ENCODE results near the gene RNF213. TPM values are rescaled to one million over a fixed set of nuclear protein-coding genes. Genes with fewer than 3 reads are reported as not detected.

The RNF213 gene
- total RNA-seq, 1 experiment from 2014 or later, result 70.5 TPM

- ATAC-seq, result no peak
- no peaks in the 10 kb centered on the region for H3K4me1 Mint-ChIP-seq
- no peaks in the 10 kb centered on the region for H3K9me3 Mint-ChIP-seq
- H3K27ac Mint-ChIP-seq, result no peak overlapping the region
- peaks cover 11% of the 10 kb centered on the region for H3K36me3 Mint-ChIP-seq
- no peak overlapping the region for H3K4me3 Mint-ChIP-seq
- DNase-seq (ENCODE audit: low spot score), result no peak
- ChIA-PET POLR2A (no interaction called here), CTCF (interaction anchor here (0.8 kb wide), 1 partner anchor 112 kb away, joined by 3 read pairs; no protein-coding TSS in a partner anchor)
- H3K27me3 Mint-ChIP-seq (ENCODE audit: low read depth), result no peaks in the 10 kb centered on the region
- TF ChIP-seq PRRX2 (CRISPR knock-in tag; IDR thresholded peaks at IDR 0.05), result no peak
- TF ChIP-seq TP53 (CRISPR knock-in tag; IDR thresholded peaks at IDR 0.05), result no peak
- no peak for TF ChIP-seq NFE2L1 (CRISPR knock-in tag; IDR thresholded peaks at IDR 0.05)
- TF ChIP-seq GTF2I (CRISPR knock-in tag; conservative IDR thresholded peaks at IDR 0.05), result no peak
- no peak for TF ChIP-seq IRF1 (CRISPR knock-in tag; IDR thresholded peaks at IDR 0.05)
- TF ChIP-seq ATF6 (CRISPR knock-in tag; IDR thresholded peaks at IDR 0.05), result no peak
- no peak for TF ChIP-seq ARID4B (CRISPR knock-in tag; IDR thresholded peaks at IDR 0.05; ENCODE audit: borderline replicate concordance)
- no peak for TF ChIP-seq ZNF532 (CRISPR knock-in tag; IDR thresholded peaks at IDR 0.05; ENCODE audit: borderline replicate concordance)
- no peak for TF ChIP-seq IRF2 (CRISPR knock-in tag; IDR thresholded peaks at IDR 0.05; ENCODE audit: borderline replicate concordance, low read depth)
- TF ChIP-seq GABPB1 (CRISPR knock-in tag; IDR thresholded peaks at IDR 0.05), result no peak
- no peak for TF ChIP-seq OVOL2 (CRISPR knock-in tag; IDR thresholded peaks at IDR 0.05; ENCODE audit: borderline replicate concordance)
- TF ChIP-seq ZMAT4 (CRISPR knock-in tag; IDR thresholded peaks at IDR 0.05), result no peak
- TF ChIP-seq JUN (CRISPR knock-in tag; IDR thresholded peaks at IDR 0.05), result no peak
These were observed 11.6 kb upstream of the RNF213 start for GRCh38 chr17:80248894-80249710.

Measured in WTC11 (cell line).